A549 (cell line): ENCODE results near the gene DCAF7.

ENCODE experiments used
- KDM1A ChIP-seq: fragments of 200-600 bp; sonication (generic); IDR thresholded peaks from 2 replicates; pipeline ENCODE4 v1.6.1; 2016; ENCODE audit warnings: low read depth, mild to moderate bottlenecking
- POLR2A ChIP-seq: IDR thresholded peaks from 2 replicates; pipeline ENCODE4 v1.6.1; 2012; ENCODE audit warnings: mild to moderate bottlenecking, low read length

DNA sequence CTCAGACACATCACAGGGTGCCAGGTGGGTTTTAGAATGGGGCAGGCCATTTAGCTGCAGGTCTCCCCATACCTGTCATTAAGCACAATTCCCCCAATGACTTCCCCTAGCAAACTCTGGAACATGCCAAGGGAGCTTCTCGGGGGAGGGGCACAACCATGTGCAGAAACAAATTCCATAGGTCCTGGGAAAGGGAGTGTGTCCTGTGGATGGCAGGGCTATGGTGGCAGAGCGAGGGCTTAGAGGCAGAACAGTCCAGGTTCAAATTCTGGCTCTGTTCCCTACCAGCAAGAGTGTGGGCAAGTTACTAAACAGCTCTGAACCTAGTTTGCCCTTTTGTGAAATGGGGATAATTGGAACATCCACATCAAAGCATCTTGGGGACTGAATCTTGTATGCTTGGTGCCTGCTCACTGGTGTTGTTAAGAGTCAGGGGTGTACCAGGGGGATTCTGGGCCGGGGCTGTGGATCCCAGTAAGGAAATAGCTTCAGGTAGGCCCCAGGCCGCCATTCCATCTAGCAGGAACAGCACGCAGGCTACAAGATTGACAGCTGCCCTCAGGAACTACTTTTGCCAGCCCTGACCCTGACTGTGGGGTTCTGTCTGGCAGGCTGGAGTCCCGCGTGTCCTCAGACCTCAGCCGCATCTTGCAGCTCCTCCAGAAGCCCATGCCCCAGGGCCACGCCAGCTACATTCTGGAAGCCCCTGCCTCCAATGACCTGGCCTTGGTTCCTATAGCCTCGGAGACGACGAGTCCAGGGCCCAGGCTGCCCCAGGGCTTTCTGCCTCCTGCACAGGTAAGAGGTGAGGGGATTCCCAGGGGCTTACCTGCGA is 5.6 kb upstream of the DCAF7 start:
- no peak for TF ChIP-seq KDM1A
- TF ChIP-seq POLR2A, result no peak
